Stimulated activated CD4-positive, alpha-beta T cell treated with anti-CD3 and anti-CD28 coated beads, Interleukin-1b, Interleukin-23, amount 100 ng/mL, for 1 hour (primary cell): ENCODE measurements around the gene TFF2.

Experiments
- DNase-seq, 2 donors: peaks; one replicate each; pipeline ENCODE4 v3.0.0-alpha.2; 2020; ENCODE audit warnings: low read depth in 2 of 2

TFF2 gene

GRCh38 chr21:42384156-42384945 lies 33.6 kb upstream of the TFF2 start:
- DNase-seq = no peak

- no peak for DNase-seq
Measured at GRCh38 chr21:42383331-42383730, 32.5 kb upstream of the TFF2 start.

- DNase-seq = no peak
Measured at GRCh38 chr21:42382915-42383314, 32.1 kb upstream of the TFF2 start.

- DNase-seq = no peak
Measured at GRCh38 chr21:42381347-42381984, 30.7 kb upstream of the TFF2 start.

GRCh38 chr21:42379426-42380215 lies 28.8 kb upstream of the TFF2 start:
- DNase-seq = no peak

GRCh38 chr21:42378418-42378817 lies 27.6 kb upstream of the TFF2 start:
- DNase-seq = no peak

GRCh38 chr21:42377951-42378340 lies 27.2 kb upstream of the TFF2 start:
- no peak for DNase-seq

- no peak for DNase-seq
Measured at GRCh38 chr21:42377211-42377950, 26.6 kb upstream of the TFF2 start.

- no peak for DNase-seq
Measured at GRCh38 chr21:42376338-42376982, 25.7 kb upstream of the TFF2 start.

- no peak for DNase-seq
Measured at GRCh38 chr21:42375966-42376337, 25.2 kb upstream of the TFF2 start.

GRCh38 chr21:42375506-42375905 lies 24.7 kb upstream of the TFF2 start:
- no peak for DNase-seq

GRCh38 chr21:42374864-42375499 lies 24.2 kb upstream of the TFF2 start:
- no peak for DNase-seq

- DNase-seq = no peak
Measured at GRCh38 chr21:42374457-42374856, 23.7 kb upstream of the TFF2 start.

- DNase-seq = no peak
Measured at GRCh38 chr21:42373908-42374455, 23.2 kb upstream of the TFF2 start.

- no peak for DNase-seq
Measured at GRCh38 chr21:42373196-42373907, 22.6 kb upstream of the TFF2 start.

- DNase-seq = no peak
Measured at GRCh38 chr21:42370894-42371654, 20.3 kb upstream of the TFF2 start.

- no peak for DNase-seq
Measured at GRCh38 chr21:42369821-42370220, 19.0 kb upstream of the TFF2 start.

- DNase-seq = no peak
Measured at GRCh38 chr21:42367367-42368165, 16.8 kb upstream of the TFF2 start.
